Osteoblast (primary cell): Measurements from ENCODE around the gene BCL2L11. TPM values are rescaled to one million over a fixed set of nuclear protein-coding genes. Genes with fewer than 3 reads are reported as not detected.

Experiments
- DNase-seq: peaks from one replicate; pipeline ENCODE4 v3.0.0; 2011; ENCODE audit warnings: low spot score, mixed read lengths; ENCODE audit not compliant: insufficient read length; ENCODE audit errors: missing footprints
- H2AFZ ChIP-seq: 2 replicates; pipeline ENCODE4 v1.6.0; 2011; ENCODE audit warnings: mild to moderate bottlenecking, low read length
- H3K27ac ChIP-seq: 2 replicates; pipeline ENCODE4 v1.5.1; 2011; ENCODE audit warnings: mild to moderate bottlenecking, low read depth, low read length, moderate library complexity
- H3K27me3 ChIP-seq: 2 replicates; pipeline ENCODE4 v1.6.0; 2012; ENCODE audit warnings: mild to moderate bottlenecking, control low read depth, inconsistent platforms, low read length, moderate library complexity; ENCODE audit not compliant: insufficient read depth
- H3K36me3 ChIP-seq: 2 replicates; pipeline ENCODE4 v1.5.1; 2011; ENCODE audit warnings: mild to moderate bottlenecking, low read length, control low read depth, moderate library complexity; ENCODE audit not compliant: insufficient read depth
- H3K4me1 ChIP-seq: 2 replicates; pipeline ENCODE4 v1.5.1; 2011; ENCODE audit warnings: mild to moderate bottlenecking, low read length, control low read depth, moderate library complexity; ENCODE audit not compliant: insufficient read depth
- H3K4me2 ChIP-seq: 2 replicates; pipeline ENCODE4 v1.6.0; 2011; ENCODE audit warnings: mild to moderate bottlenecking, low read length; ENCODE audit not compliant: insufficient read depth
- H3K4me3 ChIP-seq: fragments of 200-600 bp; sonication (generic); 3 replicates; pipeline ENCODE4 v1.5.1; 2012; ENCODE audit warnings: mild to moderate bottlenecking, low read length, inconsistent platforms; ENCODE audit not compliant: insufficient read depth
- H3K79me2 ChIP-seq: 2 replicates; pipeline ENCODE4 v1.6.0; 2012; ENCODE audit warnings: mild to moderate bottlenecking, low read length, control low read depth, inconsistent platforms; ENCODE audit not compliant: insufficient read depth
- H3K9me3 ChIP-seq: 2 replicates; pipeline ENCODE4 v1.5.1; 2011; ENCODE audit warnings: low read depth, low read length, control low read depth
- H4K20me1 ChIP-seq: 2 replicates; pipeline ENCODE4 v1.6.0; 2012; ENCODE audit warnings: mild to moderate bottlenecking, low read length, control low read depth; ENCODE audit not compliant: insufficient read depth
- total RNA-seq: library from RNA; depleted of rRNA; stranded (reverse); fragments of >200 nt; gene quantifications from 2 replicates; pipeline ENCODE4 v1.2.3, GENCODE V29; 2012
- TF ChIP-seq, protein P1 (sequence below): IDR thresholded peaks from 2 replicates; pipeline ENCODE4 v1.5.1; 2011; ENCODE audit warnings: mild to moderate bottlenecking, low read depth, low read length, moderate library complexity; ENCODE audit errors: extremely low read depth

BCL2L11 gene
- total RNA-seq, 1 donor, result 8.0 TPM

DNA sequence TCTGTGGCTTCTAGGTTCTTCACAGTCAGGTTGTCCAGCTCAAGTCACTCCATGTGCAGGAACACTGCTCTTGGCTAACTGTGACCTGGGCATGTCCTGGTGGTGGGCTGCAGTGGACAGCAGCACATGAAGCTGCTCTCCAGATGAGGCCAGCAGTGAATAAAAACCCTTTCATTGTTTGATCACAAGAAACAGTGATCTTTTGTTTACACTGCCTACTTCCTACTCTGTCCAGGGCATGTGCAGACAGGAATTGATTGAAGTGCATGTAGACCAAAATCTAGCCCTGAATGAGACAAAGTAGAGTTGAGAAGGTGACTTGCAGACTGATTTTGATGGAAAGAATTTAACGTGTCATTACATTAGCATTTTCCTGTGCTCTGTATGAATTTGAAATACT, 34.9 kb downstream of the BCL2L11 start:
- H2AFZ ChIP-seq, result no peak overlapping the region
- H3K27ac ChIP-seq, result no peak overlapping the region
- no peaks in the 10 kb centered on the region for H3K36me3 ChIP-seq
- no peaks in the 10 kb centered on the region for H4K20me1 ChIP-seq
- no peaks in the 10 kb centered on the region for H3K9me3 ChIP-seq
- peaks cover 13% of the 10 kb centered on the region for H3K4me1 ChIP-seq
- H3K4me2 ChIP-seq, result no peak overlapping the region
- DNase-seq, result no peak
- no peak overlapping the region for H3K4me3 ChIP-seq
- H3K79me2 ChIP-seq, result no peaks in the 10 kb centered on the region
- H3K27me3 ChIP-seq, result no peaks in the 10 kb centered on the region
- TF ChIP-seq, protein P1, sequence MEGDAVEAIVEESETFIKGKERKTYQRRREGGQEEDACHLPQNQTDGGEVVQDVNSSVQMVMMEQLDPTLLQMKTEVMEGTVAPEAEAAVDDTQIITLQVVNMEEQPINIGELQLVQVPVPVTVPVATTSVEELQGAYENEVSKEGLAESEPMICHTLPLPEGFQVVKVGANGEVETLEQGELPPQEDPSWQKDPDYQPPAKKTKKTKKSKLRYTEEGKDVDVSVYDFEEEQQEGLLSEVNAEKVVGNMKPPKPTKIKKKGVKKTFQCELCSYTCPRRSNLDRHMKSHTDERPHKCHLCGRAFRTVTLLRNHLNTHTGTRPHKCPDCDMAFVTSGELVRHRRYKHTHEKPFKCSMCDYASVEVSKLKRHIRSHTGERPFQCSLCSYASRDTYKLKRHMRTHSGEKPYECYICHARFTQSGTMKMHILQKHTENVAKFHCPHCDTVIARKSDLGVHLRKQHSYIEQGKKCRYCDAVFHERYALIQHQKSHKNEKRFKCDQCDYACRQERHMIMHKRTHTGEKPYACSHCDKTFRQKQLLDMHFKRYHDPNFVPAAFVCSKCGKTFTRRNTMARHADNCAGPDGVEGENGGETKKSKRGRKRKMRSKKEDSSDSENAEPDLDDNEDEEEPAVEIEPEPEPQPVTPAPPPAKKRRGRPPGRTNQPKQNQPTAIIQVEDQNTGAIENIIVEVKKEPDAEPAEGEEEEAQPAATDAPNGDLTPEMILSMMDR, result no peak

DNA sequence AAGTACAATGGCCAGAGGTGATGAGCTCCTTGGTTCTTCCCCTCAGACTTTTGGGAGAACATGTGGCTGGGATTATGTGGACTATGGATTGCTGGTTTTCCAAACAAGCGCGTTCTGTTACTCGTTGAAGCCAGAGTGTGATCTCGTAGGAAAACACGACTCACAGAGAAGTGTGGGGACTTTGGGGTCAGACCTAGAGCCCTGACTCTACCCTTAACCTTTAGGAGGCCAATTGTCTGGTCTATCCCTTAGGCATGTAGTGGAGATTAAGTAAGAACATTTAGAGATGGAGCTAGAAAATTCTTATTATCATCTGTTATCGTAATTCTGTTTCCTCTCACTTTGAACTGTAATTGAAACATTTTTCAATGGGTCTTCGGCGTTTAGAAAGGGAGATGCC, 35.8 kb downstream of the BCL2L11 start:
- H3K4me2 ChIP-seq, result no peak overlapping the region
- no peak overlapping the region for H2AFZ ChIP-seq
- no peak overlapping the region for H3K27ac ChIP-seq
- H3K36me3 ChIP-seq, result no peaks in the 10 kb centered on the region
- DNase-seq, result no peak
- no peaks in the 10 kb centered on the region for H4K20me1 ChIP-seq
- TF ChIP-seq, protein P1, result no peak
- H3K4me3 ChIP-seq, result no peak overlapping the region
- H3K9me3 ChIP-seq, result no peaks in the 10 kb centered on the region
- no peaks in the 10 kb centered on the region for H3K79me2 ChIP-seq
- H3K4me1 ChIP-seq, result peaks cover 21% of the 10 kb centered on the region
- H3K27me3 ChIP-seq, result no peaks in the 10 kb centered on the region

DNA sequence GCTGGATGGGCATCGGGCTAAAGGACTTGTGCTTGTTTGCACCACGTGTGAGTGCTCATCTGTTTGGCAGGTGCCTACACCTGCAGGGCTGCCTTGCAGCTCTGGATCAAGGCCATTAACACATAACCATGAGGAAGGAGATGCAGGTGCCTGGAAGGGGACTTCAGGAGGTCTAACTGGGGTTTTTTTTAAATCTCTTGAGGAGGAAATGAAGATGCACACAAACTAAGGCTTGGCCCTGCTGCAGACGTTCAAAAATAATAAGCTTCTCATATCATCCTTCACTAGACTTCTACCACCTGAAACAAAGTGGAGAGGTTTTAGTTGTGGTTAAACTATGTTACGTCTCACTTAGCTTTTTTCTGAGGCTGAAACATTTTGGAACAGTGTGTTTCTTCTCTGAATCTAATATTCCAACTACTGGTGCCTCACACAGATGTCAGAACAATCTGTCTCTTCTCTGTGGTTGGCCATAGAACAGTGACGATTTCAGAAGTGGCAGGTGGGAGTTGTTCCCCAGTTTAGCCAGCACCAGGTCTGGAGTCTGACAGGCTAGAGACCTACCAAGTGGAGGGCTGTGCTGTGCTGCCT, 36.5 kb downstream of the BCL2L11 start:
- Histone ChIP-seq H3K4me3 (no peak overlapping the region), H3K27ac (no peak overlapping the region), H3K36me3 (no peaks in the 10 kb centered on the region), H3K9me3 (no peaks in the 10 kb centered on the region), H3K79me2 (no peaks in the 10 kb centered on the region), H3K4me2 (no peak overlapping the region), H3K4me1 (peaks cover 21% of the 10 kb centered on the region), H2AFZ (no peak overlapping the region), H3K27me3 (no peaks in the 10 kb centered on the region), H4K20me1 (no peaks in the 10 kb centered on the region)
- TF ChIP-seq, protein P1, result no peak
- no peak for DNase-seq

DNA sequence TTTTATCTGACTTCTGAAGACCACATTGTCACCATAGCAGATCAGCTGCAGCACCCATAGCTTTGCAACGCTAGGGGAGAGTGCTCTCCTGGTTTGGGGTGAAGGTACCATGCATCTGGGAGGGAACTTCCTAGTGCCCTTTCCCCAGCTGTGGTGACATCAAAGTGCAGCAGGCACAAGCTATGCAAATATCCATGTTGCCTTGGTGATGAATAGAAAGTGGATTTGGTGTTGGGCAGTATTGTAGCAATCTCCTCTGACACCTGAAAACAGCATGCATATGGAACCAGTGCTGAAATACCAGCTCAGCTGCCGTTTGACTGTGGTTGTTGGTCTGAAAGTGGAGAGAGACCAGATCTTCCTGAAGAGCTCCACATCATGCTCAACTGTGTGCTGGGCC, 37.1 kb downstream of the BCL2L11 start:
- H3K4me1 ChIP-seq, result peaks cover 21% of the 10 kb centered on the region
- no peaks in the 10 kb centered on the region for H3K9me3 ChIP-seq
- TF ChIP-seq, protein P1, result no peak
- H3K79me2 ChIP-seq, result no peaks in the 10 kb centered on the region
- H3K27me3 ChIP-seq, result no peaks in the 10 kb centered on the region
- no peak overlapping the region for H3K4me2 ChIP-seq
- no peak overlapping the region for H3K27ac ChIP-seq
- no peak for DNase-seq
- no peaks in the 10 kb centered on the region for H3K36me3 ChIP-seq
- no peaks in the 10 kb centered on the region for H4K20me1 ChIP-seq
- H3K4me3 ChIP-seq, result no peak overlapping the region
- H2AFZ ChIP-seq, result no peak overlapping the region
